Activated CD8-positive, alpha-beta memory T cell treated with anti-CD3 and anti-CD28 coated beads, Interleukin-2, amount 50 U/mL, for 1 hour (primary cell): ENCODE data around the gene PAQR4.
"Not testable (repeated sequence)": the region's sequence is repeated elsewhere in the genome, so short reads cannot be mapped to it uniquely, and the experiment has no call there.

Source experiments
- DNase-seq: peaks from one replicate; pipeline ENCODE4 v3.0.0-alpha.2; 2020; ENCODE audit errors: extremely low read depth

The PAQR4 gene

GRCh38 chr16:2943716-2944115 is 25.4 kb upstream of the PAQR4 start:
- not testable (repeated sequence) for DNase-seq

GRCh38 chr16:2946649-2947048 is 22.5 kb upstream of the PAQR4 start:
- no peak for DNase-seq

- no peak for DNase-seq
These were observed 20.1 kb upstream of the PAQR4 start for GRCh38 chr16:2948807-2949704.

- DNase-seq = no peak
These were observed 19.3 kb upstream of the PAQR4 start for GRCh38 chr16:2949705-2950352.

GRCh38 chr16:2950353-2950724 is 18.8 kb upstream of the PAQR4 start:
- no peak for DNase-seq

GRCh38 chr16:2950773-2951172 is 18.4 kb upstream of the PAQR4 start:
- no peak for DNase-seq

GRCh38 chr16:2952679-2953078 is 16.5 kb upstream of the PAQR4 start:
- DNase-seq = no peak

- DNase-seq = no peak
These were observed 15.2 kb upstream of the PAQR4 start for GRCh38 chr16:2953706-2954627.

GRCh38 chr16:2954656-2955381 is 14.3 kb upstream of the PAQR4 start:
- DNase-seq = no peak

GRCh38 chr16:2955438-2955778 is 13.7 kb upstream of the PAQR4 start:
- no peak for DNase-seq

- no peak for DNase-seq
These were observed 13.2 kb upstream of the PAQR4 start for GRCh38 chr16:2955779-2956578.

- DNase-seq = no peak
These were observed 12.6 kb upstream of the PAQR4 start for GRCh38 chr16:2956579-2956956.

- DNase-seq = no peak
These were observed 9.9 kb upstream of the PAQR4 start for GRCh38 chr16:2959206-2959605.

- no peak for DNase-seq
These were observed 8.8 kb upstream of the PAQR4 start for GRCh38 chr16:2960183-2961010.

GRCh38 chr16:2962334-2963073 is 6.6 kb upstream of the PAQR4 start:
- no peak for DNase-seq

GRCh38 chr16:2963074-2963722 is 6.0 kb upstream of the PAQR4 start:
- DNase-seq = no peak

- no peak for DNase-seq
These were observed 5.2 kb upstream of the PAQR4 start, which contains the start of gene KREMEN2 for GRCh38 chr16:2963723-2964474. TSS of gene KREMEN2 (plus strand) at chr16:2964275. CDS start at chr16:2964521, 246 bp downstream.
